ENCODE data around the gene DNAJC5.
"Not testable (repeated sequence)": the region's sequence is repeated elsewhere in the genome, so short reads cannot be mapped to it uniquely, and the experiment has no call there.

The DNAJC5 gene

DNA sequence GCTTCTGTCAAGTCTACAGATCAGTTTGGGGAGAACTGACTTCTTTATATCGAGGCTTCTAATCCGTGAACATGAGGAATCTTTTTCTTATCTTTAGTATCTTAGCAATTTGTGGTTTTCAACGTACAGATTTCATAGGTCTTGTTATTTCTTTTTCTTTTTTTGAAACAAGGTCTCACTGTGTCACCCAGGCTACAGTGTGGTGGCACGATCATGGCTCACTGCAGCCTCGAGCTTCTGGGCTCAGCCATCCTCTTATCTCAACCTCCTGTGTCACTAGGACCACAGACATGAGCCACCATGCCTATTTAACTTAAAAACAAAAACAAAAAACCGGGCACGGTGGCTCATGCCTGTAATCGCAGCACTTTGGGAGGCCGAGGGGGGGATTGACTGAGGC, 29.3 kb downstream of the DNAJC5 start:
- H2AFZ ChIP-seq (ENCODE audit: low read depth) = no peak overlapping the region
- H4K20me1 ChIP-seq (ENCODE audit: insufficient read depth) = no peaks in the 10 kb centered on the region
- H3K79me2 ChIP-seq (ENCODE audit: insufficient read depth, low read depth) = no peaks in the 10 kb centered on the region
- H3K9ac ChIP-seq = no peak overlapping the region
- no peak overlapping the region for H3K4me2 ChIP-seq
- TF ChIP-seq, protein P1, sequence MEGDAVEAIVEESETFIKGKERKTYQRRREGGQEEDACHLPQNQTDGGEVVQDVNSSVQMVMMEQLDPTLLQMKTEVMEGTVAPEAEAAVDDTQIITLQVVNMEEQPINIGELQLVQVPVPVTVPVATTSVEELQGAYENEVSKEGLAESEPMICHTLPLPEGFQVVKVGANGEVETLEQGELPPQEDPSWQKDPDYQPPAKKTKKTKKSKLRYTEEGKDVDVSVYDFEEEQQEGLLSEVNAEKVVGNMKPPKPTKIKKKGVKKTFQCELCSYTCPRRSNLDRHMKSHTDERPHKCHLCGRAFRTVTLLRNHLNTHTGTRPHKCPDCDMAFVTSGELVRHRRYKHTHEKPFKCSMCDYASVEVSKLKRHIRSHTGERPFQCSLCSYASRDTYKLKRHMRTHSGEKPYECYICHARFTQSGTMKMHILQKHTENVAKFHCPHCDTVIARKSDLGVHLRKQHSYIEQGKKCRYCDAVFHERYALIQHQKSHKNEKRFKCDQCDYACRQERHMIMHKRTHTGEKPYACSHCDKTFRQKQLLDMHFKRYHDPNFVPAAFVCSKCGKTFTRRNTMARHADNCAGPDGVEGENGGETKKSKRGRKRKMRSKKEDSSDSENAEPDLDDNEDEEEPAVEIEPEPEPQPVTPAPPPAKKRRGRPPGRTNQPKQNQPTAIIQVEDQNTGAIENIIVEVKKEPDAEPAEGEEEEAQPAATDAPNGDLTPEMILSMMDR (conservative IDR thresholded peaks at IDR 0.05; ENCODE audit: low read depth, low read length) = no peak
- H3K36me3 ChIP-seq (ENCODE audit: insufficient read depth) = peaks cover 6% of the 10 kb centered on the region; the same call in 1 of the 2 replicates
- no peaks in the 10 kb centered on the region for H3K4me1 ChIP-seq (ENCODE audit: low read depth, poor library complexity, severe bottlenecking)
- no peaks in the 10 kb centered on the region for H3K27me3 ChIP-seq (ENCODE audit: insufficient read depth, low read depth)
- H3K4me3 ChIP-seq (IDR thresholded peaks at IDR 0.05; ENCODE audit: insufficient read depth, low read depth, low read length) = no peak overlapping the region
- no peak overlapping the region for H3K27ac ChIP-seq

DNA sequence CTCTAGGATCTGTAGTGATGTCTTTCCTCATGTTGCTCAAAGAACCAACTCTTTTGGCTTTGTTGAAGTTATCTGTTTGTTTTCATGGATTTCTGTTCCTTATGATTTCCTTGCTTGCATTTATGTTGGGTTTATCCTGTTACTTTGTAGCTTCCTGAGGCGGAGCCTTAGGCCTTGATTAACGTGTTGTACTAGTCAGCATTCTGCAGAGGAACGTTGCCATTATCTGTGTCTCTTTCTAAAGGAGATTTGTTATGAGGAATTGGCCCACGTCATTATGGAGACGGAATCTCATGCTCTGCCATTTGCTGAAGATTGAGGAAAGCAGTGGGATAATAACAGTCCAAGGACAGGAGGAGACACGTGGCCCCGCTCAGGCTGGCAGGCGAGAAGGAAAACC, 31.4 kb downstream of the DNAJC5 start:
- Histone ChIP-seq H3K27ac (no peak overlapping the region), H4K20me1 (ENCODE audit: insufficient read depth) (no peaks in the 10 kb centered on the region), H3K79me2 (ENCODE audit: insufficient read depth, low read depth) (no peaks in the 10 kb centered on the region), H3K9ac (no peak overlapping the region), H2AFZ (ENCODE audit: low read depth) (no peak overlapping the region), H3K4me3 (IDR thresholded peaks at IDR 0.05; ENCODE audit: insufficient read depth, low read depth, low read length) (no peak overlapping the region), H3K27me3 (ENCODE audit: insufficient read depth, low read depth) (no peaks in the 10 kb centered on the region), H3K36me3 (ENCODE audit: insufficient read depth) (peaks cover 6% of the 10 kb centered on the region; the same call in 1 of the 2 replicates), H3K4me1 (ENCODE audit: low read depth, poor library complexity, severe bottlenecking) (no peaks in the 10 kb centered on the region), H3K4me2 (no peak overlapping the region)
- TF ChIP-seq, protein P1 (conservative IDR thresholded peaks at IDR 0.05; ENCODE audit: low read depth, low read length) = no peak

DNA sequence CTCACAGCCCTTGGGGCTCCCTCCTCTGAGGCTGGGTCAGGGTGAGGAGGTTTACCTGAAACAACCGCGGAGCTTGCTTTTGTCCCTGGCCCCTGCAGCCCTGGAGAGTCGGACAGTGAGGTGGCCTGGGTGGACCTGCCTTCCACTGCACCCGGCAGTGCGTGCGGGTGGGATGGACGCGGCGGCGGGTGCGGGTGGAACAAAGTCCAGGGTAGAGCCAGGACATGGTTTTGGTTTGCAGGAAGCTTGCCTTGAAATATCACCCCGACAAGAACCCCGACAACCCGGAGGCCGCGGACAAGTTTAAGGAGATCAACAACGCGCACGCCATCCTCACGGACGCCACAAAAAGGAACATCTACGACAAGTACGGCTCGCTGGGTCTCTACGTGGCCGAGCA, 34.1 kb downstream of the DNAJC5 start:
- Histone ChIP-seq H3K79me2 (ENCODE audit: insufficient read depth, low read depth) (no peaks in the 10 kb centered on the region), H3K27me3 (ENCODE audit: insufficient read depth, low read depth) (no peaks in the 10 kb centered on the region), H3K9ac (no peak overlapping the region), H3K36me3 (ENCODE audit: insufficient read depth) (peaks cover 6% of the 10 kb centered on the region; the same call in 1 of the 2 replicates), H4K20me1 (ENCODE audit: insufficient read depth) (no peaks in the 10 kb centered on the region), H3K4me3 (IDR thresholded peaks at IDR 0.05; ENCODE audit: insufficient read depth, low read depth, low read length) (no peak overlapping the region), H3K4me1 (ENCODE audit: low read depth, poor library complexity, severe bottlenecking) (no peaks in the 10 kb centered on the region), H2AFZ (ENCODE audit: low read depth) (no peak overlapping the region), H3K27ac (no peak overlapping the region), H3K4me2 (no peak overlapping the region)
- TF ChIP-seq, protein P1 (conservative IDR thresholded peaks at IDR 0.05; ENCODE audit: low read depth, low read length) = no peak

DNA sequence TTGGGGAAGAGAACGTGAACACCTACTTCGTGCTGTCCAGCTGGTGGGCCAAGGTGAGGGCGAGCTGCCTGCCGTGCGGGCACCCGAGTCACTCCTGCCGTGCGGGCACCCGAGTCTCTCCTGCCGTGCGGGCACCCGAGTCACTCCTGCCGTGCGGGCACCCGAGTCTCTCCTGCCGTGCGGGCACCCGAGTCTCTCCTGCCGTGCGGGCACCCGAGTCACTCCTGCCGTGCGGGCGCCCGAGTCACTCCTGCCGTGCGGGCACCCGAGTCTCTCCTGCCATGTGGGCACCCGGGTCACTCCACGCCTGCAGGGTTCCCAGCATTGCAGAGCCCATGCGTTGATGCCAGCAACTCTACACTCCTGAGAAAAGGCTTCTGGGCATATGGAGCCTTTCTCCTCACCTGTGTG, 34.6 kb downstream of the DNAJC5 start:
- not testable (repeated sequence) for H4K20me1 ChIP-seq (ENCODE audit: insufficient read depth); H3K27ac ChIP-seq; H3K36me3 ChIP-seq (ENCODE audit: insufficient read depth); H3K4me3 ChIP-seq (IDR thresholded peaks at IDR 0.05; ENCODE audit: insufficient read depth, low read depth, low read length); H3K9ac ChIP-seq; H3K79me2 ChIP-seq (ENCODE audit: insufficient read depth, low read depth); H3K4me2 ChIP-seq; H2AFZ ChIP-seq (ENCODE audit: low read depth); H3K27me3 ChIP-seq (ENCODE audit: insufficient read depth, low read depth); H3K4me1 ChIP-seq (ENCODE audit: low read depth, poor library complexity, severe bottlenecking)

DNA sequence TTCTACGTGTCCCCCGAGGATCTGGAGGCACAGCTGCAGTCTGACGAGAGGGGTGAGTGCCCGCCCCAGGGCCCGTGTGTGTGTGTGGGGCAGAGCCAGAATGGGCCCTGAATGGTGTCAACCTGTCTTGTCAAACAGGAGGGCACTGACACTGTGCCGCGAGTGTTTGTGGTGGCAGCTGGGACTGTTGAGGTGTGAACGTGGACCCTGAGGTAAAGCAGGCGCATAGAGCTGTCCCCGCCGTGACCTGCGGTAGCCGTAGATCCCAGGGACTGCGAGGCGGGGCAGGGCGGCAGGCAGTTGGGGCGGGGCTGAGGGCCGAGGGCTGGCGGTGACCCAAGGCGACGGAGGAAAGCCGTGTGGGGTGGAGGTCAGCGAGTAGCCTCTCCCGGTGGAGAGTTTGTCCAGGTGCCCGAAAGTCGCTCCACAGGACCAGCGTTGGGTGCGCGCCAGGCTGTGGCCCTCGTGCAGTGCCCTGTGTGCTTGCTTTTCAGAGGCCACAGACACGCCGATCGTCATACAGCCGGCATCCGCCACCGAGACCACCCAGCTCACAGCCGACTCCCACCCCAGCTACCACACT, 36.1 kb downstream of the DNAJC5 start:
- Histone ChIP-seq H2AFZ (ENCODE audit: low read depth) (no peak overlapping the region), H3K27ac (no peak overlapping the region), H4K20me1 (ENCODE audit: insufficient read depth) (no peaks in the 10 kb centered on the region), H3K9ac (no peak overlapping the region), H3K4me1 (ENCODE audit: low read depth, poor library complexity, severe bottlenecking) (no peaks in the 10 kb centered on the region), H3K36me3 (ENCODE audit: insufficient read depth) (peaks cover 6% of the 10 kb centered on the region; the same call in 1 of the 2 replicates), H3K79me2 (ENCODE audit: insufficient read depth, low read depth) (no peaks in the 10 kb centered on the region), H3K4me3 (IDR thresholded peaks at IDR 0.05; ENCODE audit: insufficient read depth, low read depth, low read length) (no peak overlapping the region), H3K27me3 (ENCODE audit: insufficient read depth, low read depth) (no peaks in the 10 kb centered on the region), H3K4me2 (no peak overlapping the region)
- TF ChIP-seq, protein P1 (conservative IDR thresholded peaks at IDR 0.05; ENCODE audit: low read depth, low read length) = no peak
